HepG2 (cell line): Measurements from ENCODE around the gene SEC61A1. TPM values are rescaled to one million over a fixed set of nuclear protein-coding genes. Genes with fewer than 3 reads are reported as not detected.
A peak's percentile ranks its signal among the peaks of the same experiment; 100 is the strongest.

Experiments
- ATAC-seq: fragments of 200-7000 bp; cut with Tn5 transposase; 3 replicates; pipeline ENCODE4 v1.9.1; 2020; ENCODE audit warnings: mild to moderate bottlenecking, moderate library complexity
- BruUV-seq: library from RNA; stranded (reverse); fragments of 400-500 nt; replicated peaks from 2 replicates; lab custom pipeline; 2021; lab: Mats Ljungman, UMichigan
- CTCF ChIA-PET: fragments of 300-600 bp; formaldehyde crosslinking; extraction: SDS; loops from one replicate; lab custom pipeline; 2021; ENCODE audit warnings: low total read pairs, inconsistent platforms, low intra/inter-chr PET ratio; lab: Yijun Ruan, JAX
- POLR2A ChIA-PET: fragments of 350-600 bp; sonication (Branson Sonifier 250); formaldehyde crosslinking; loops from one replicate; lab custom pipeline; 2020; ENCODE audit warnings: antibody characterized with exemption, inconsistent platforms; lab: Yijun Ruan, JAX
- DNase-seq: peaks from one replicate; pipeline ENCODE4 v3.0.0-alpha.2; 2015; ENCODE audit warnings: low spot score
- FAIRE-seq: peaks from 3 replicates; lab custom pipeline; 2011; peaks lifted over from hg19 to GRCh38; lab: Jason Lieb, UNC
- H2AFZ ChIP-seq: one replicate; pipeline ENCODE4 v1.6.1; 2011; ENCODE audit warnings: low read length, inconsistent platforms
- H3K27ac ChIP-seq: fragments of 300-600 bp; 3 replicates; pipeline ENCODE4 v1.8.0; 2011; ENCODE audit warnings: mixed run types, mild to moderate bottlenecking, mixed read lengths, low read length, inconsistent platforms; ENCODE audit not compliant: insufficient read depth; ENCODE audit errors: extremely low read length
- H3K27me3 ChIP-seq, 2 experiments: fragments of 200-600 bp in 1 of 2; 2 replicates in 1 of 2; 3 replicates in 1 of 2; pipeline versions ENCODE4 v1.6.0 to v1.8.0; 2011; ENCODE audit warnings: low read length in 2 of 2, mild to moderate bottlenecking in 2 of 2, moderate library complexity in 2 of 2, inconsistent platforms in 1 of 2; ENCODE audit not compliant: insufficient read depth in 2 of 2, control insufficient read depth in 1 of 2
- H3K36me3 ChIP-seq, 2 experiments: fragments of 200-600 bp in 1 of 2; replicated peaks in 1 of 2; 2 replicates in 1 of 2; 3 replicates in 1 of 2; pipeline versions ENCODE4 v1.5.1 to v1.8.0; 2011; ENCODE audit warnings: low read length in 2 of 2, inconsistent platforms in 1 of 2; ENCODE audit not compliant: insufficient read depth in 2 of 2, control insufficient read depth in 1 of 2
- H3K4me1 ChIP-seq: 2 replicates; pipeline ENCODE4 v1.5.1; 2012; ENCODE audit warnings: low read length, inconsistent platforms; ENCODE audit not compliant: insufficient read depth
- H3K4me2 ChIP-seq: 2 replicates; pipeline ENCODE4 v1.6.0; 2011; ENCODE audit warnings: low read depth, low read length, inconsistent platforms
- H3K4me3 ChIP-seq, 3 experiments: fragments of 200-600 bp in 1 of 3; sonication (generic), shearing (Covaris generic) in 1 of 3; replicated peaks in 1 of 3; 2 replicates each; pipeline ENCODE4 v1.5.1; 2011 to 2016; ENCODE audit warnings: low read length in 3 of 3, inconsistent platforms in 2 of 3, low read depth in 2 of 3, mild to moderate bottlenecking in 2 of 3, control low read depth in 1 of 3, mixed read lengths in 1 of 3; ENCODE audit not compliant: insufficient read depth in 1 of 3
- H3K79me2 ChIP-seq: one replicate; pipeline ENCODE4 v1.6.1; 2011; ENCODE audit warnings: low read length, inconsistent platforms; ENCODE audit not compliant: insufficient read depth
- H3K9ac ChIP-seq: 2 replicates; pipeline ENCODE4 v1.6.0; 2011; ENCODE audit warnings: mild to moderate bottlenecking, low read depth, low read length, inconsistent platforms; ENCODE audit not compliant: insufficient read depth
- H3K9me3 ChIP-seq: 2 replicates; pipeline ENCODE4 v1.5.1; 2012; ENCODE audit warnings: mild to moderate bottlenecking, low read length
- H4K20me1 ChIP-seq: 2 replicates; pipeline ENCODE4 v1.6.0; 2011; ENCODE audit warnings: inconsistent platforms, mild to moderate bottlenecking, low read length, moderate library complexity; ENCODE audit not compliant: insufficient read depth
- BRCA1 ChIP-seq: sonication (generic); formaldehyde crosslinking; IDR thresholded peaks from 2 replicates; pipeline ENCODE4 v1.4.0; 2020; ENCODE audit warnings: missing genetic modification reagents
- CHD4 ChIP-seq: fragments of 200-600 bp; sonication (generic); IDR thresholded peaks from 2 replicates; pipeline ENCODE4 v1.7.0; 2017; ENCODE audit warnings: mild to moderate bottlenecking, low read length, borderline replicate concordance
- ZNF543 ChIP-seq: sonication (generic); formaldehyde crosslinking; IDR thresholded peaks from 2 replicates; pipeline ENCODE4 v1.4.0; 2020; ENCODE audit warnings: mild to moderate bottlenecking, missing genetic modification reagents
- WGBS: methylation state at CpG from one replicate; pipeline ENCODE4 v1.1.6; 2017; ENCODE audit warnings: low lambda C conversion rate; 5-methylcytosine and 5-hydroxymethylcytosine counted together
- in situ Hi-C: cut with HindIII; loops from 2 replicates; pipeline ENCODE4 v1.10.0; 2017; ENCODE audit warnings: low pct_unique_long_range_greater_than_20kb; ENCODE audit not compliant: extremely low pct_ligation_motif_present
- intact Hi-C: fragments of 100-400 bp; cut with micrococcal nuclease; formaldehyde crosslinking; loops from one replicate; pipeline ENCODE4 v1.10.0; 2022; ENCODE audit not compliant: unreplicated experiment
- polyA plus RNA-seq, 8 experiments: library from polyadenylated mRNA; depleted of rRNA in 3 of 8; stranded (reverse) in 7 of 8; unstranded in 1 of 8; fragments of >200 nt; fragmentation: Illumina TruSeq in 4 of 8; extraction: Trizol in 4 of 8; gene quantifications; 2 replicates each; pipeline versions ENCODE4 v1.2.1 to v1.2.3, GENCODE V29; 2011 to 2016; ENCODE audit warnings: low read depth in 4 of 8, missing spikeins in 1 of 8, mixed read lengths in 1 of 8; ENCODE audit not compliant: insufficient read depth in 1 of 8
- total RNA-seq, 5 experiments: library from RNA; depleted of rRNA; stranded (reverse); fragments of >200 nt; fragmentation: Illumina TruSeq; extraction: Trizol; gene quantifications; 2 replicates each; pipeline ENCODE4 v1.2.3, GENCODE V29; 2016; ENCODE audit warnings: low read depth in 1 of 5
- TF ChIP-seq, protein P1 (sequence below): sonication (generic); formaldehyde crosslinking; IDR thresholded peaks from 2 replicates; pipeline ENCODE4 v1.5.1; 2020; ENCODE audit warnings: mild to moderate bottlenecking, missing genetic modification reagents
- TF ChIP-seq, protein P2 (sequence below): sonication (generic); formaldehyde crosslinking; IDR thresholded peaks from 2 replicates; pipeline ENCODE4 v1.4.0; 2020; ENCODE audit warnings: missing genetic modification reagents, borderline replicate concordance
- TF ChIP-seq, protein P3 (sequence below): sonication (generic); formaldehyde crosslinking; IDR thresholded peaks from 2 replicates; pipeline ENCODE4 v1.4.0; 2020; ENCODE audit warnings: missing genetic modification reagents, borderline replicate concordance

Gene SEC61A1
- total and polyA plus RNA-seq, 2 of the 13 experiments (the other 11 are each of a cell fraction or from before 2014, with no cell fraction given): 170 to 203 TPM

DNA sequence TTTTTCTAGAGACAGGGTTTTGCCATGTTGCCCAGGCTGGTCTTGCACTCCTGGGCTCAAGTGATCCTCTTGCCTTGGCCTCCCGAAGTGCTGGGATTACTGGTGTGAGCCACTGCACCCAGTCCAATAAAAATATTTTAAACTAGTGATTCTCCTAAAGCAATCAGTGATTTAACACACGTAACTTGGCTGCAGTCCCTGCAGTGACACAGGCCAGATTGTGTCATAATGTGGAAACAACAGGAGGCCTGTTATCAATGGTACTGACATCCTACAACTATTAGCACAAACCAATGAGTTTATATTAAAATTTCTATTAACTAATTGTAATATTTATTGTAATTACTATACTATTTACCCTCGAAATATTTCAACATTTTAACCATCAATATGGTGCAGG is 1.6 kb upstream of the SEC61A1 start:
- Histone ChIP-seq H4K20me1 (peaks cover 24% of the 10 kb centered on the region), H3K27me3 (peaks cover 0 to 5% of the 10 kb centered on the region in 2 experiments; a peak in 1 of 5 replicates), H3K4me2 (no peak overlapping the region), H3K79me2 (peaks cover 43% of the 10 kb centered on the region), H3K27ac (no peak overlapping the region), H3K4me1 (peaks cover 28% of the 10 kb centered on the region), H3K9ac (no peak overlapping the region), H3K4me3 (no peak overlapping the region; a peak in 1 of 6 replicates), H2AFZ (no peak overlapping the region), H3K36me3 (peaks cover 2 to 13% of the 10 kb centered on the region in 2 experiments; a peak in 4 of 5 replicates), H3K9me3 (no peaks in the 10 kb centered on the region)
- ChIA-PET POLR2A (no interaction called here), CTCF (no interaction called here)
- BruUV-seq: no TSS peak
- DNase-seq: no peak
- WGBS: 68% methylated on average over 3 of the region's 3 CpGs
- in situ Hi-C loops (no loop called here), intact Hi-C loops (no loop called here)
- FAIRE-seq: no peak
- TF ChIP-seq, protein P1, sequence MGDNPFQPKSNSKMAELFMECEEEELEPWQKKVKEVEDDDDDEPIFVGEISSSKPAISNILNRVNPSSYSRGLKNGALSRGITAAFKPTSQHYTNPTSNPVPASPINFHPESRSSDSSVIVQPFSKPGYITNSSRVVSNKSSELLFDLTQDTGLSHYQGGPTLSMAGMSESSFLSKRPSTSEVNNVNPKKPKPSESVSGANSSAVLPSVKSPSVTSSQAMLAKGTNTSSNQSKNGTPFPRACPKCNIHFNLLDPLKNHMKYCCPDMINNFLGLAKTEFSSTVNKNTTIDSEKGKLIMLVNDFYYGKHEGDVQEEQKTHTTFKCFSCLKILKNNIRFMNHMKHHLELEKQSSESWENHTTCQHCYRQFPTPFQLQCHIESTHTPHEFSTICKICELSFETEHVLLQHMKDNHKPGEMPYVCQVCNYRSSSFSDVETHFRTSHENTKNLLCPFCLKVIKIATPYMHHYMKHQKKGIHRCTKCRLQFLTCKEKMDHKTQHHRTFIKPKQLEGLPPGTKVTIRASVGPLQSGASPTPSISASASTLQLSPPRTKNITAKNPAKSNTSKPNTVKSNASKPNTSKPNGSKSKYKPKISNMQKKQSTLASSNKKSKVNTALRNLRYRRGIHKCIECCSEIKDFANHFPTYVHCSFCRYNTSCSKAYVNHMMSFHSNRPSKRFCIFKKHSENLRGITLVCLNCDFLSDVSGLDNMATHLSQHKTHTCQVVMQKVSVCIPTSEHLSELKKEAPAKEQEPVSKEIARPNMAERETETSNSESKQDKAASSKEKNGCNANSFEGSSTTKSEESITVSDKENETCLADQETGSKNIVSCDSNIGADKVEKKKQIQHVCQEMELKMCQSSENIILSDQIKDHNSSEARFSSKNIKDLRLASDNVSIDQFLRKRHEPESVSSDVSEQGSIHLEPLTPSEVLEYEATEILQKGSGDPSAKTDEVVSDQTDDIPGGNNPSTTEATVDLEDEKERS (CRISPR knock-in tag): no peak
- TF ChIP-seq CHD4: no peak
- TF ChIP-seq BRCA1 (CRISPR knock-in tag): no peak
- no peak for ATAC-seq

DNA sequence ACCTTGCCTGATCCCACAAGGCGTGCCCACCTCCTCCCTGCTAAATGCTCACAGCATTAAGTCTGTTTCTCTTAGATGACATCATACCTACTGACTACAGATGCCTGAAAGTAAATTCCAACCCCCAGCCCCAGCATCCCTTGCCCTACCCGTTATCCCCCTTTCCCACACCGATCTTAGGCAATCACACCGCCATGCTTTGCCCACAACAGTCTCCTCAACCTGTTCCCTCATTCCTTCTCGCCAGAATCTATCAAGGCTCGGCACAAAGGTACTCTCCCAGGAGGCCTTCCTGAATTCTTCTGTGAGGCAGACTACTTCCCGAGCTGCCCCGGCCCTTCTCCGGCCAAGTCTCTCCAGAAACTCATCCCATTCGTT is 789 bp upstream of the SEC61A1 start:
- CTCF ChIA-PET: no interaction called here
- no peak for FAIRE-seq
- BruUV-seq: no TSS peak
- TF ChIP-seq ZNF543 (CRISPR knock-in tag): 0 out of 2 replicates have a peak, but pooled peaks have one; percentile 43
- TF ChIP-seq, protein P2, sequence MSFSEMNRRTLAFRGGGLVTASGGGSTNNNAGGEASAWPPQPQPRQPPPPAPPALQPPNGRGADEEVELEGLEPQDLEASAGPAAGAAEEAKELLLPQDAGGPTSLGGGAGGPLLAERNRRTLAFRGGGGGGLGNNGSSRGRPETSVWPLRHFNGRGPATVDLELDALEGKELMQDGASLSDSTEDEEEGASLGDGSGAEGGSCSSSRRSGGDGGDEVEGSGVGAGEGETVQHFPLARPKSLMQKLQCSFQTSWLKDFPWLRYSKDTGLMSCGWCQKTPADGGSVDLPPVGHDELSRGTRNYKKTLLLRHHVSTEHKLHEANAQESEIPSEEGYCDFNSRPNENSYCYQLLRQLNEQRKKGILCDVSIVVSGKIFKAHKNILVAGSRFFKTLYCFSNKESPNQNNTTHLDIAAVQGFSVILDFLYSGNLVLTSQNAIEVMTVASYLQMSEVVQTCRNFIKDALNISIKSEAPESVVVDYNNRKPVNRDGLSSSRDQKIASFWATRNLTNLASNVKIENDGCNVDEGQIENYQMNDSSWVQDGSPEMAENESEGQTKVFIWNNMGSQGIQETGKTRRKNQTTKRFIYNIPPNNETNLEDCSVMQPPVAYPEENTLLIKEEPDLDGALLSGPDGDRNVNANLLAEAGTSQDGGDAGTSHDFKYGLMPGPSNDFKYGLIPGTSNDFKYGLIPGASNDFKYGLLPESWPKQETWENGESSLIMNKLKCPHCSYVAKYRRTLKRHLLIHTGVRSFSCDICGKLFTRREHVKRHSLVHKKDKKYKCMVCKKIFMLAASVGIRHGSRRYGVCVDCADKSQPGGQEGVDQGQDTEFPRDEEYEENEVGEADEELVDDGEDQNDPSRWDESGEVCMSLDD (CRISPR knock-in tag): 0 out of 2 replicates have a peak, but pooled peaks have one; percentile 8
- TF ChIP-seq, protein P3, sequence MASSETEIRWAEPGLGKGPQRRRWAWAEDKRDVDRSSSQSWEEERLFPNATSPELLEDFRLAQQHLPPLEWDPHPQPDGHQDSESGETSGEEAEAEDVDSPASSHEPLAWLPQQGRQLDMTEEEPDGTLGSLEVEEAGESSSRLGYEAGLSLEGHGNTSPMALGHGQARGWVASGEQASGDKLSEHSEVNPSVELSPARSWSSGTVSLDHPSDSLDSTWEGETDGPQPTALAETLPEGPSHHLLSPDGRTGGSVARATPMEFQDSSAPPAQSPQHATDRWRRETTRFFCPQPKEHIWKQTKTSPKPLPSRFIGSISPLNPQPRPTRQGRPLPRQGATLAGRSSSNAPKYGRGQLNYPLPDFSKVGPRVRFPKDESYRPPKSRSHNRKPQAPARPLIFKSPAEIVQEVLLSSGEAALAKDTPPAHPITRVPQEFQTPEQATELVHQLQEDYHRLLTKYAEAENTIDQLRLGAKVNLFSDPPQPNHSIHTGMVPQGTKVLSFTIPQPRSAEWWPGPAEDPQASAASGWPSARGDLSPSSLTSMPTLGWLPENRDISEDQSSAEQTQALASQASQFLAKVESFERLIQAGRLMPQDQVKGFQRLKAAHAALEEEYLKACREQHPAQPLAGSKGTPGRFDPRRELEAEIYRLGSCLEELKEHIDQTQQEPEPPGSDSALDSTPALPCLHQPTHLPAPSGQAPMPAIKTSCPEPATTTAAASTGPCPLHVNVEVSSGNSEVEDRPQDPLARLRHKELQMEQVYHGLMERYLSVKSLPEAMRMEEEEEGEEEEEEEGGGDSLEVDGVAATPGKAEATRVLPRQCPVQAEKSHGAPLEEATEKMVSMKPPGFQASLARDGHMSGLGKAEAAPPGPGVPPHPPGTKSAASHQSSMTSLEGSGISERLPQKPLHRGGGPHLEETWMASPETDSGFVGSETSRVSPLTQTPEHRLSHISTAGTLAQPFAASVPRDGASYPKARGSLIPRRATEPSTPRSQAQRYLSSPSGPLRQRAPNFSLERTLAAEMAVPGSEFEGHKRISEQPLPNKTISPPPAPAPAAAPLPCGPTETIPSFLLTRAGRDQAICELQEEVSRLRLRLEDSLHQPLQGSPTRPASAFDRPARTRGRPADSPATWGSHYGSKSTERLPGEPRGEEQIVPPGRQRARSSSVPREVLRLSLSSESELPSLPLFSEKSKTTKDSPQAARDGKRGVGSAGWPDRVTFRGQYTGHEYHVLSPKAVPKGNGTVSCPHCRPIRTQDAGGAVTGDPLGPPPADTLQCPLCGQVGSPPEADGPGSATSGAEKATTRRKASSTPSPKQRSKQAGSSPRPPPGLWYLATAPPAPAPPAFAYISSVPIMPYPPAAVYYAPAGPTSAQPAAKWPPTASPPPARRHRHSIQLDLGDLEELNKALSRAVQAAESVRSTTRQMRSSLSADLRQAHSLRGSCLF: no peak

More for the DNA sequence above, 789 bp upstream of the SEC61A1 start:
- 10% methylated on average over 10 of the region's 10 CpGs for WGBS
- POLR2A ChIA-PET: no interaction called here
- peaks cover 4 to 21% of the 10 kb centered on the region in 2 experiments; a peak in 4 of 5 replicates for H3K36me3 ChIP-seq
- H3K27me3 ChIP-seq: peaks cover 0 to 5% of the 10 kb centered on the region in 2 experiments; a peak in 1 of 5 replicates
- peaks cover 24% of the 10 kb centered on the region for H4K20me1 ChIP-seq
- no peak overlapping the region for H2AFZ ChIP-seq
- in situ Hi-C loops (no loop called here), intact Hi-C loops (no loop called here)
- peak overlapping the region; percentile 67 for H3K27ac ChIP-seq
- H3K4me2 ChIP-seq: peak overlapping the region; percentile 96
- H3K4me3 ChIP-seq: peak overlapping the region; percentile 64 to 96 (median 65)
- H3K9ac ChIP-seq: peak overlapping the region; percentile 91
- ATAC-seq: peak; percentile 11; the same call in 2 of the 3 replicates
- H3K4me1 ChIP-seq: peaks cover 37% of the 10 kb centered on the region
- no peak for DNase-seq
- H3K79me2 ChIP-seq: peaks cover 51% of the 10 kb centered on the region
- H3K9me3 ChIP-seq: no peaks in the 10 kb centered on the region
